ENCODE measurements around the gene C13orf42. TPM values are rescaled to one million over a fixed set of nuclear protein-coding genes. Genes with fewer than 3 reads are reported as not detected.
A peak's percentile ranks its signal among the peaks of the same experiment; 100 is the strongest.

C13orf42 gene
- total RNA-seq, 1 donor from 2014 or later = not detected

GRCh38 chr13:51148952-51149573 is 38.0 kb upstream of the C13orf42 start:
- Mint-ChIP-seq H3K4me3 (ENCODE audit: unreplicated experiment) (no peak overlapping the region), H3K4me1 (ENCODE audit: low read depth, unreplicated experiment) (peaks cover 12% of the 10 kb centered on the region), H3K27ac (ENCODE audit: unreplicated experiment) (no peak overlapping the region), H3K27me3 (ENCODE audit: unreplicated experiment) (peaks cover 2% of the 10 kb centered on the region), H3K36me3 (ENCODE audit: unreplicated experiment) (no peaks in the 10 kb centered on the region), H3K9me3 (ENCODE audit: unreplicated experiment) (peaks cover 5% of the 10 kb centered on the region)
- peak; percentile 36 for DNase-seq
- TF ChIP-seq CTCF (IDR thresholded peaks at IDR 0.05; ENCODE audit: partially characterized antibody, unreplicated experiment) = peak; percentile 17

GRCh38 chr13:51148223-51148951 is 37.3 kb upstream of the C13orf42 start:
- no peaks in the 10 kb centered on the region for H3K36me3 Mint-ChIP-seq (ENCODE audit: unreplicated experiment)
- H3K4me1 Mint-ChIP-seq (ENCODE audit: low read depth, unreplicated experiment) = peaks cover 12% of the 10 kb centered on the region
- peak; percentile 6 for TF ChIP-seq CTCF (IDR thresholded peaks at IDR 0.05; ENCODE audit: partially characterized antibody, unreplicated experiment)
- H3K4me3 Mint-ChIP-seq (ENCODE audit: unreplicated experiment) = no peak overlapping the region
- peak; percentile 24 for DNase-seq
- peaks cover 2% of the 10 kb centered on the region for H3K27me3 Mint-ChIP-seq (ENCODE audit: unreplicated experiment)
- peaks cover 6% of the 10 kb centered on the region for H3K9me3 Mint-ChIP-seq (ENCODE audit: unreplicated experiment)
- H3K27ac Mint-ChIP-seq (ENCODE audit: unreplicated experiment) = no peak overlapping the region

GRCh38 chr13:51147732-51148131 is 36.7 kb upstream of the C13orf42 start:
- Mint-ChIP-seq H3K4me1 (ENCODE audit: low read depth, unreplicated experiment) (peaks cover 12% of the 10 kb centered on the region), H3K4me3 (ENCODE audit: unreplicated experiment) (no peak overlapping the region), H3K9me3 (ENCODE audit: unreplicated experiment) (peaks cover 6% of the 10 kb centered on the region), H3K27me3 (ENCODE audit: unreplicated experiment) (no peaks in the 10 kb centered on the region), H3K27ac (ENCODE audit: unreplicated experiment) (no peak overlapping the region), H3K36me3 (ENCODE audit: unreplicated experiment) (no peaks in the 10 kb centered on the region)
- no peak for DNase-seq
- TF ChIP-seq CTCF (IDR thresholded peaks at IDR 0.05; ENCODE audit: partially characterized antibody, unreplicated experiment) = no peak

GRCh38 chr13:51146667-51147066 is 35.6 kb upstream of the C13orf42 start:
- no peak overlapping the region for H3K27ac Mint-ChIP-seq (ENCODE audit: unreplicated experiment)
- peaks cover 12% of the 10 kb centered on the region for H3K4me1 Mint-ChIP-seq (ENCODE audit: low read depth, unreplicated experiment)
- TF ChIP-seq CTCF (IDR thresholded peaks at IDR 0.05; ENCODE audit: partially characterized antibody, unreplicated experiment) = no peak
- DNase-seq = no peak
- no peaks in the 10 kb centered on the region for H3K27me3 Mint-ChIP-seq (ENCODE audit: unreplicated experiment)
- no peak overlapping the region for H3K4me3 Mint-ChIP-seq (ENCODE audit: unreplicated experiment)
- H3K36me3 Mint-ChIP-seq (ENCODE audit: unreplicated experiment) = no peaks in the 10 kb centered on the region
- peaks cover 6% of the 10 kb centered on the region for H3K9me3 Mint-ChIP-seq (ENCODE audit: unreplicated experiment)

- TF ChIP-seq CTCF (IDR thresholded peaks at IDR 0.05; ENCODE audit: partially characterized antibody, unreplicated experiment) = no peak
- no peaks in the 10 kb centered on the region for H3K4me1 Mint-ChIP-seq (ENCODE audit: low read depth, unreplicated experiment)
- H3K9me3 Mint-ChIP-seq (ENCODE audit: unreplicated experiment) = peaks cover 2% of the 10 kb centered on the region
- H3K36me3 Mint-ChIP-seq (ENCODE audit: unreplicated experiment) = peaks cover 4% of the 10 kb centered on the region
- peaks cover 2% of the 10 kb centered on the region for H3K27me3 Mint-ChIP-seq (ENCODE audit: unreplicated experiment)
- DNase-seq = no peak
- no peak overlapping the region for H3K27ac Mint-ChIP-seq (ENCODE audit: unreplicated experiment)
- H3K4me3 Mint-ChIP-seq (ENCODE audit: unreplicated experiment) = no peak overlapping the region
These were observed 26.2 kb upstream of the C13orf42 start for GRCh38 chr13:51137250-51137649.

Data from glutamatergic neuron (in vitro differentiated cells).